OCI-LY3 (cell line): Measurements from ENCODE around the gene PLA2G4E.

Experiments
- CTCF ChIP-seq: fragments of 200-600, 300-600 bp; sonication (generic); IDR thresholded peaks from 2 replicates; pipeline ENCODE4 v1.5.1; 2014; ENCODE audit warnings: antibody characterized with exemption, low read length, low read depth
- EZH2phosphoT487 ChIP-seq: fragments of 200-600 bp; shearing (Covaris generic); IDR thresholded peaks from 2 replicates; pipeline ENCODE4 v1.6.1; 2018; ENCODE audit warnings: antibody characterized with exemption, mixed run types, low read depth

- TF ChIP-seq CTCF (no peak), EZH2phosphoT487 (no peak)
Measured at GRCh38 chr15:42038401-42038800, 17.6 kb upstream of the PLA2G4E start.
